Ishikawa (cell line): Measurements from ENCODE around the gene TMC2.

Experiments used
- CEBPB ChIP-seq: IDR thresholded peaks from 2 replicates; pipeline ENCODE4 v1.6.1; 2012
- CREB1 ChIP-seq: IDR thresholded peaks from 2 replicates; pipeline ENCODE4 v1.6.1; 2012; ENCODE audit warnings: low read depth
- FOXM1 ChIP-seq: IDR thresholded peaks from 2 replicates; pipeline ENCODE4 v1.6.1; 2012; ENCODE audit warnings: low read depth, borderline replicate concordance
- RAD21 ChIP-seq: IDR thresholded peaks from 2 replicates; pipeline ENCODE4 v1.6.1; 2012; ENCODE audit warnings: low read depth
- YY1 ChIP-seq: IDR thresholded peaks from 2 replicates; pipeline ENCODE4 v1.6.1; 2012; ENCODE audit warnings: low read depth
- TF ChIP-seq, protein P1 (sequence below): IDR thresholded peaks from 2 replicates; pipeline ENCODE4 v1.6.1; 2012
- TF ChIP-seq, protein P2 (sequence below): IDR thresholded peaks from 2 replicates; pipeline ENCODE4 v1.6.1; 2012; ENCODE audit warnings: low read depth, mild to moderate bottlenecking

DNA sequence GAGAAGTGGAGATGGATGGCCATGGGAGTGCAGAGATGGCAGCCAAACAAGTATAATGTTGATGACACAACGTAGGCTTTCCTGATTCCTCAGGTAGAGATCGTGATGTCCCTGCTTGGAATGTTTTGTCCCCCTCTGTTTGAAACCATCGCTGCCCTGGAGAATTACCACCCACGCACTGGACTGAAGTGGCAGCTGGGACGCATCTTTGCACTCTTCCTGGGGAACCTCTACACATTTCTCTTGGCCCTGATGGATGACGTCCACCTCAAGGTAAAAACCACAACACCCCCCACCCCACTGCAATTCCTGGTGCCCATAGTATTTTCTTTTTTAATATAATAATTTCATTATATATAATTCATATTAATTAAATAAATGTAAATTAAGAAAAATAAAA lies 74.0 kb downstream of the TMC2 start:
- TF ChIP-seq CEBPB, result no peak
- TF ChIP-seq, protein P1, sequence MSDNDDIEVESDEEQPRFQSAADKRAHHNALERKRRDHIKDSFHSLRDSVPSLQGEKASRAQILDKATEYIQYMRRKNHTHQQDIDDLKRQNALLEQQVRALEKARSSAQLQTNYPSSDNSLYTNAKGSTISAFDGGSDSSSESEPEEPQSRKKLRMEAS, result no peak
- TF ChIP-seq CREB1, result no peak
- TF ChIP-seq, protein P2, sequence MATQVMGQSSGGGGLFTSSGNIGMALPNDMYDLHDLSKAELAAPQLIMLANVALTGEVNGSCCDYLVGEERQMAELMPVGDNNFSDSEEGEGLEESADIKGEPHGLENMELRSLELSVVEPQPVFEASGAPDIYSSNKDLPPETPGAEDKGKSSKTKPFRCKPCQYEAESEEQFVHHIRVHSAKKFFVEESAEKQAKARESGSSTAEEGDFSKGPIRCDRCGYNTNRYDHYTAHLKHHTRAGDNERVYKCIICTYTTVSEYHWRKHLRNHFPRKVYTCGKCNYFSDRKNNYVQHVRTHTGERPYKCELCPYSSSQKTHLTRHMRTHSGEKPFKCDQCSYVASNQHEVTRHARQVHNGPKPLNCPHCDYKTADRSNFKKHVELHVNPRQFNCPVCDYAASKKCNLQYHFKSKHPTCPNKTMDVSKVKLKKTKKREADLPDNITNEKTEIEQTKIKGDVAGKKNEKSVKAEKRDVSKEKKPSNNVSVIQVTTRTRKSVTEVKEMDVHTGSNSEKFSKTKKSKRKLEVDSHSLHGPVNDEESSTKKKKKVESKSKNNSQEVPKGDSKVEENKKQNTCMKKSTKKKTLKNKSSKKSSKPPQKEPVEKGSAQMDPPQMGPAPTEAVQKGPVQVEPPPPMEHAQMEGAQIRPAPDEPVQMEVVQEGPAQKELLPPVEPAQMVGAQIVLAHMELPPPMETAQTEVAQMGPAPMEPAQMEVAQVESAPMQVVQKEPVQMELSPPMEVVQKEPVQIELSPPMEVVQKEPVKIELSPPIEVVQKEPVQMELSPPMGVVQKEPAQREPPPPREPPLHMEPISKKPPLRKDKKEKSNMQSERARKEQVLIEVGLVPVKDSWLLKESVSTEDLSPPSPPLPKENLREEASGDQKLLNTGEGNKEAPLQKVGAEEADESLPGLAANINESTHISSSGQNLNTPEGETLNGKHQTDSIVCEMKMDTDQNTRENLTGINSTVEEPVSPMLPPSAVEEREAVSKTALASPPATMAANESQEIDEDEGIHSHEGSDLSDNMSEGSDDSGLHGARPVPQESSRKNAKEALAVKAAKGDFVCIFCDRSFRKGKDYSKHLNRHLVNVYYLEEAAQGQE, result no peak
- TF ChIP-seq YY1, result no peak
- TF ChIP-seq RAD21, result no peak
- TF ChIP-seq FOXM1, result no peak
